GM18861 (cell line): Measurements from ENCODE around the gene SNORC.
"Not testable (repeated sequence)": the region's sequence is repeated elsewhere in the genome, so short reads cannot be mapped to it uniquely, and the experiment has no call there.

Experiments used
- ATAC-seq: cut with Tn5 transposase; IDR thresholded peaks from one replicate; pipeline ENCODE4 v1.9.1; 2021; ENCODE audit not compliant: unreplicated experiment

SNORC gene

GRCh38 chr2:232894746-232895145, 24.7 kb downstream of the SNORC start:
- no peak for ATAC-seq

GRCh38 chr2:232896111-232896510, 26.0 kb downstream of the SNORC start:
- no peak for ATAC-seq

DNA sequence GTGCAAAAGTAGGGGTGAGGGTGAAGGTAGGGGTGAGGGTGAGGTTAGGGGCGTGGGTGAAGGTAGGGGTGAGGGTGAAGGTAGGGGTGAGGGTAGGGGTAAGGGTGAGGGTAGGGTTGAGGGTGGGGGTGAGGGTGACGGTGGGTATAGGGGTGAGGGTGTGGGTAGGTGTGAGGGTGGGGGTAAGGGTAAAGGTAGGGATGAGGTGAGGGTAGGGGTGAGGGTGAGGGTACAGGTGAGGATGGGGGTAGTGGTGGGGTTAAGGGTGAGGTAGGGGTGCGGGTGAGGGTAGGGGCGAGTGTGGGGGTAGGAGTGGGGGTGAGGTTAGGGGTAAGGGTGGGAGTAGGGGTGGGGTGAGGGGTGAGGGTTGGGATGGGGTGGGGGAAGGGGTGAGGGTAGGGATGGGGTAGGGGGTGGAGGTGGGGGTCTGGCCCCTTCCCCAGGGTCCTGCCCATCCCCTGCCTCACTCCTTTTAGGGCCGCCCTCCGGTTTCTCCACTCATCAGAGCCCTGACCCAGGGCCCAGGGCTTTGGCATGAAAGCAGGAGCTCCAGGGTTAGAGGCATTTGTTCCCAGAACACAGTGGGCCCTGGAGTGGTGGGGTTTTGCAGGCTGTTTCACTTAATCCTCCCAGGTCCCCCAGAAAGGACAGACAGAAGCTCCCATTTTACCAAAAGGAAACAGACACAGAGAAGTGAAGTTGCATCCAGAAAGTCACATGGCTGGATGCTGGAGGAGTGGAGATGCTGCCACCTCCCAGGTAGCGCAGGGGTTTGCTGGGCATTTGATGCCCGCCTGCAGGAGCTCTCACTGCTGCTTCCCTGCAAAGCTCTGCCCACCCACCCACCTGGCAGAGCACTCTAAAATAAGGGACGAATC, 26.9 kb downstream of the SNORC start:
- ATAC-seq: no peak

GRCh38 chr2:232897598-232898408, 27.7 kb downstream of the SNORC start:
- ATAC-seq: no peak

GRCh38 chr2:232898592-232899543, 28.8 kb downstream of the SNORC start:
- ATAC-seq: no peak

GRCh38 chr2:232900811-232901735, 31.0 kb downstream of the SNORC start:
- ATAC-seq: no peak

GRCh38 chr2:232901736-232902578, 31.9 kb downstream of the SNORC start:
- ATAC-seq: no peak

- no peak for ATAC-seq
These were observed 33.9 kb downstream of the SNORC start for GRCh38 chr2:232903989-232904388.

DNA sequence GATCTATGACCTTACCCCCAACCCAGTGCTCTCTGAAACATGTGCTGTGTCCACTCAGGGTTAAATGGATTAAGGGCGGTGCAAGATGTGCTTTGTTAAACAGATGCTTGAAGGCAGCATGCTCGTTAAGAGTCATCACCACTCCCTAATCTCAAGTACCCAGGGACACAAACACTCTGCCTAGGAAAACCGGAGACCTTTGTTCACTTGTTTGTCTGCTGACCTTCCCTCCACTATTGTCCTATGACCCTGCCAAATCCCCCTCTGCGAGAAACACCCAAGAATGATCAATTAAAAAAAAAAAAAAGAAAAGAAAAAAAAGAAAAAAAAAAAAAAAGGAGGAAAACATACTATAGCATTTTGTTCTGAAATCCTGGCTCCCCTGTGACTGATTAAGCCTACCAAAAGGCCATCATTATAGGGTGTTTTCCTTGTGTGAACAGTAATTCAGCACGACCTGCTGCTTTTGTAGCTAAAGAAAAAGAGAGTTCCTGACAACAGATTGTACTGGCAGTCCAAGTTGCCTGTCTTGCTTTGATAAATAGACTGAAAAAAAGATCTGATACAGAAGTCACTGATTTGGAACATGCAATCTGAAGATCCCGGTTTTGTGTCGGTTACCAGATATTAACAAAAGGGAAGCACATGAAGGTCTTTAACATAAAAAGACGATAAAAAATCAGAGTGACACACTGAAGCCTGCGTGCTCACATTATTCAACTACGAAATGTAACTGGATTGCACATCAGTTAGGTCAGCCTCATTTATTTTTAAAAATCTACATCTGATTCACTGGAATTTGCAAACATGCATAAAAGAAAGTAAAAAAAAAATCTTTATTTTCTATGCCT, 37.0 kb downstream of the SNORC start:
- not testable (repeated sequence) for ATAC-seq

DNA sequence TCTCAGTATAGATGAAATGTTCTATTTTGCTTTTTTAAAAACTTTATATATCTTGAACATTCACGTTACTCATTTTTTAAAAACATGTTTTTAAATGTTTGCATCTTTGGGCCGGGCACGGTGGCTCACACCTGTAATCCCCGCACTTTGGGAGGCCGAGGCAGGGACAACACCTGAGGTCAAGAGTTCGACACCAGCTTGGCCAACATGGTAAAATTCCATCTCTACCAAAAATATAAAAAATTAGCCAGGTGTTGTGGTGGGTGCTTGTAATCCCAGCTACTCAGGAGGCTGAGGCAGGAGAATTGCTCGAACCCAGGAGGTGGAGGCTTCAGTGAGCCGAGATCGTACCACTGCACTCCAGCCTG, 37.6 kb downstream of the SNORC start:
- ATAC-seq: not testable (repeated sequence)

GRCh38 chr2:232908695-232909094, 38.6 kb downstream of the SNORC start:
- no peak for ATAC-seq

DNA sequence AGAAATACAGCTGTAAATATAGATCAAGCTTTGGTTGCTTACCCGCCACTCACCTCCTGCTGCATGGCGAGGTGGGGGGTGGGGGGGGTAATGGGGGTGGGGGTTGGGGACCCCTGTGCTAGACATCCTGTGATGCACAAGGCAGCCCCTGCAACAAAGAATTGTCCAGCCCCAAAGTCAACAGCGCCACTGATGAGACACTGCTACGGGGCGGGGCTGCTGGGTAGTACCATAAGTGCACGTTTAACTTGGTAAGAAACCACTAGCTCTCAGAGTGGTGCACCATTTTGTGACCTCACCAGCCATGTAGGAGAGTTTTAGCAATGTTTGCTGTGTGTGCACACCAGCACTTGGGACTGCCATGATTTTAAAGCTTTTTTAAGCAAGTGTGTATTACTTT, 40.3 kb downstream of the SNORC start:
- ATAC-seq: no peak

DNA sequence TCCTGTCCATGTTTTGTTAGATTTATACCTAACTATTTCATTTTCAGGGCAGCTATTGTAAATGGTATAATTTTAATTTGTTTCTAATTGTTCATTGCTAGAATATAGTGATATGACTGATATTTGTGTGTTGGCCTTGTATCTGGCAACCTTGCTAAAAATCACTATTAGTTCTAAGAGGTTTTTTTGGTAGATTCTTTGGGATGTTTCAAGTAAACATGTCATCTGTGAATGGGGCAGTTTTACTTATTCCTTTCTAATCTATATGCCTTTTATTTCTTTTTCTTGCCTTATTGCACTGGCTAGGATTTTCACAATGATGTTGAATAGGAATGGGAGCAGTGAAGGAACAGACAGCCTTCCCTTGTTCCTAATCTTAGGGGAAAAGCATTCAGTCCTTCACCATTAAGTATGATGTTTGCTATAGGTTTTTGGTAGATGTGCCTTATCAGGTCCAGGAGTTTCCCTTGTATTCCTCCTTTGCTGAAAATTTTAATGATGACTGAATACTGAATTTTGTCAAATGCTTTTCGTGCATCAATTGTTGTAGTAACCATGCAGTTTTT, 41.7 kb downstream of the SNORC start:
- no peak for ATAC-seq

DNA sequence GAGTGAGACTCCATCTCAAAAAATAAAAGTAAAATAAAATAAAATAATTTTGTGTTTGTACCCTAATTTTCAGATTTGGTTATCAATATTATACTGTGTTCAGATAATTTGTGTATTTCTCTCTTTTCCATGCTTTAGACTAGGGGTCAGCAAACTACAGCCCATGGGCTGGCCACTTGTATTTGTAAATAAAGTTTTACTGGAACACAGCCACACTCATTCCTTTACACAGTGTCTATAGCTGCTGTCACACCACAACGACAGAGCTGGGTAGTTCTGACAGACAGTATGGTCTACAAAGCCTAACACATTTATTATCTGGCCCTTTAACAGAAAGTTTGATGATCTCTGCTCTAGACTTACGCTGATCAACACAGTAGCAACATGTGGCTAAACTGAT, 43.8 kb downstream of the SNORC start:
- no peak for ATAC-seq

DNA sequence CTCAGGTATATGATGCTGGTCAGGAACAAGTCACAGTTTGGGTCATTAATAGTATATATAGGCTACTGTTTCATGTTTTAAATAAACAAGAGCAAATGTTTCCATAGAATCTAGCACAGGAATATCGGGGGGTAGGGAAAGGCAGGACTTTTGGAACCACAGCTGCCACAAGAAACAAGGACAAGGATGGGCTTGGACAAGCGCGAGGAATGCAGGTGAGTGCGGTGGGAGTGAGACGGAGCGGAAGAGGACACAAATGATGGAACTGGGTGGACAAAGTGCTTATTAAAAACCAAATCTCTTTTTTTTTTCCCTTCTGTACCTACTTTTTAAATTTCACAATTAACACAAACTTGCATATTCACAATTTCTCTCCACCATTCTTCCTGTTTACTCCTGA, 49.1 kb downstream of the SNORC start:
- no peak for ATAC-seq

DNA sequence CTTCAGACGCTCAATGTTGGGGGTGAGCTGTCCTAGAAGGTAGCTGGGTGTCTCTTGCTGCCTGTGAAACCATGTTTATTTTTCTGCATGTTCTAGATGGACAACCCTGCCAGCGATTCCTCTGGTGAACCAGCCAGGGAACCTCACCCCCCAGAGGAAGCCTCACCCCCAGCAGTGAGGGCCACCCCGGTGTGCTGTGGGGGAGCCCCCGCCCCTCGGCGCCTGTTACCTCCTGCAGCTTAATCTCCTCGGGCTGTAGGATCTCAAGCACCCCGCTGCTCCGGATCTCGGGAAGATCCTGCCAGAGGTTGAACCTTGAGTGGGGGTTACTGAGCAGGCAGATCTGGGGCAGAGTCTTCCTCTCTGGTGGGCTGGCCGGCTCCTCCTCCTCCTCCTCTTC, 50.0 kb downstream of the SNORC start:
- no peak for ATAC-seq

- ATAC-seq: no peak
These were observed 50.7 kb downstream of the SNORC start for GRCh38 chr2:232920760-232921159.

- ATAC-seq: no peak
These were observed 54.4 kb downstream of the SNORC start for GRCh38 chr2:232924433-232924832.
